ENCODE results near the gene STUB1. TPM values are rescaled to one million over a fixed set of nuclear protein-coding genes. Genes with fewer than 3 reads are reported as not detected.

The STUB1 gene
- total and polyA plus RNA-seq, 2 donors (not counting 1 experiment from before 2014, with no cell fraction given), result 94.3 to 116 TPM

Other genes starting within 250 kb of the STUB1 start
- gene CAPN15, start 152.7 kb upstream of the STUB1 start, total RNA-seq, result 67.2 and 68.0 TPM in 2 replicates
- gene CAPN15, start 152.7 kb upstream of the STUB1 start, polyA plus RNA-seq, result 48.0 and 77.2 TPM in 2 replicates
- not detected in 2 replicates for gene PRR35, start 120.0 kb upstream of the STUB1 start, total RNA-seq
- gene PRR35, start 120.0 kb upstream of the STUB1 start, polyA plus RNA-seq, result not detected in 2 replicates
- 4.2 and 4.5 TPM in 2 replicates for gene NHLRC4, start 113.4 kb upstream of the STUB1 start, total RNA-seq
- 1.3 and 2.2 TPM in 2 replicates for gene NHLRC4, start 113.4 kb upstream of the STUB1 start, polyA plus RNA-seq
- 68.5 and 79.5 TPM in 2 replicates for gene PIGQ, start 110.4 kb upstream of the STUB1 start, total RNA-seq
- gene PIGQ, start 110.4 kb upstream of the STUB1 start, polyA plus RNA-seq, result 56.7 and 56.9 TPM in 2 replicates
- gene RAB40C, start 90.3 kb upstream of the STUB1 start, total RNA-seq, result 25.5 and 26.9 TPM in 2 replicates
- gene RAB40C, start 90.3 kb upstream of the STUB1 start, polyA plus RNA-seq, result 12.7 and 15.0 TPM in 2 replicates
- gene WFIKKN1, start 49.4 kb upstream of the STUB1 start, total RNA-seq, result 0.84 and 0.90 TPM in 2 replicates
- gene WFIKKN1, start 49.4 kb upstream of the STUB1 start, polyA plus RNA-seq, result 0.53 and 0.64 TPM in 2 replicates
- 47.2 and 56.6 TPM in 2 replicates for gene METTL26, start 44.1 kb upstream of the STUB1 start, total RNA-seq
- 77.7 and 140 TPM in 2 replicates for gene METTL26, start 44.1 kb upstream of the STUB1 start, polyA plus RNA-seq
- 29.2 and 31.6 TPM in 2 replicates for gene MCRIP2, start 38.6 kb upstream of the STUB1 start, total RNA-seq
- 28.5 and 46.0 TPM in 2 replicates for gene MCRIP2, start 38.6 kb upstream of the STUB1 start, polyA plus RNA-seq
- gene WDR90, start 31.0 kb upstream of the STUB1 start, total RNA-seq, result 34.7 and 45.0 TPM in 2 replicates
- 23.1 and 25.7 TPM in 2 replicates for gene WDR90, start 31.0 kb upstream of the STUB1 start, polyA plus RNA-seq
- 207 and 215 TPM in 2 replicates for gene RHOT2, start 12.3 kb upstream of the STUB1 start, total RNA-seq
- 461 and 536 TPM in 2 replicates for gene RHOT2, start 12.3 kb upstream of the STUB1 start, polyA plus RNA-seq
- 0.76 and 1.0 TPM in 2 replicates for gene RHBDL1, start 4.7 kb upstream of the STUB1 start, total RNA-seq
- gene RHBDL1, start 4.7 kb upstream of the STUB1 start, polyA plus RNA-seq, result 1.6 and 2.9 TPM in 2 replicates
- gene JMJD8, start 3.9 kb downstream of the STUB1 start, total RNA-seq, result 41.3 and 46.3 TPM in 2 replicates
- gene JMJD8, start 3.9 kb downstream of the STUB1 start, polyA plus RNA-seq, result 61.1 and 69.3 TPM in 2 replicates
- gene WDR24, start 10.0 kb downstream of the STUB1 start, total RNA-seq, result 16.8 and 19.1 TPM in 2 replicates
- gene WDR24, start 10.0 kb downstream of the STUB1 start, polyA plus RNA-seq, result 16.8 and 17.5 TPM in 2 replicates
- 3.5 and 5.8 TPM in 2 replicates for gene FBXL16, start 25.4 kb downstream of the STUB1 start, total RNA-seq
- gene FBXL16, start 25.4 kb downstream of the STUB1 start, polyA plus RNA-seq, result 1.5 and 2.2 TPM in 2 replicates
- 6.7 and 10.4 TPM in 2 replicates for gene METRN, start 34.7 kb downstream of the STUB1 start, total RNA-seq
- gene METRN, start 34.7 kb downstream of the STUB1 start, polyA plus RNA-seq, result 2.6 and 6.9 TPM in 2 replicates
- gene ANTKMT, start 40.7 kb downstream of the STUB1 start, total RNA-seq, result 41.0 and 53.6 TPM in 2 replicates
- gene ANTKMT, start 40.7 kb downstream of the STUB1 start, polyA plus RNA-seq, result 37.9 and 54.1 TPM in 2 replicates
- 11.2 and 11.8 TPM in 2 replicates for gene CCDC78, start 46.0 kb downstream of the STUB1 start, total RNA-seq
- gene CCDC78, start 46.0 kb downstream of the STUB1 start, polyA plus RNA-seq, result 15.9 and 34.2 TPM in 2 replicates
- 32.0 and 32.3 TPM in 2 replicates for gene HAGHL, start 46.7 kb downstream of the STUB1 start, total RNA-seq
- gene HAGHL, start 46.7 kb downstream of the STUB1 start, polyA plus RNA-seq, result 40.4 and 87.1 TPM in 2 replicates
- gene CIAO3, start 60.6 kb downstream of the STUB1 start, total RNA-seq, result 59.4 and 67.6 TPM in 2 replicates
- 45.4 and 68.4 TPM in 2 replicates for gene CIAO3, start 60.6 kb downstream of the STUB1 start, polyA plus RNA-seq
- gene MSLN, start 80.3 kb downstream of the STUB1 start, total RNA-seq, result not detected in 2 replicates
- gene MSLN, start 80.3 kb downstream of the STUB1 start, polyA plus RNA-seq, result not detected in 2 replicates
- 34.7 and 38.5 TPM in 2 replicates for gene RPUSD1, start 108.0 kb downstream of the STUB1 start, total RNA-seq
- gene RPUSD1, start 108.0 kb downstream of the STUB1 start, polyA plus RNA-seq, result 28.6 and 46.1 TPM in 2 replicates
- 76.1 and 77.9 TPM in 2 replicates for gene CHTF18, start 108.2 kb downstream of the STUB1 start, total RNA-seq
- 72.3 and 112 TPM in 2 replicates for gene CHTF18, start 108.2 kb downstream of the STUB1 start, polyA plus RNA-seq
- gene GNG13, start 120.3 kb downstream of the STUB1 start, total RNA-seq, result not detected in 2 replicates
- gene GNG13, start 120.3 kb downstream of the STUB1 start, polyA plus RNA-seq, result not detected in 2 replicates

All from B cell (primary cell).